Lung (tissue), 12 donors: Measurements from ENCODE around the gene PRICKLE2. TPM values are rescaled to one million over a fixed set of nuclear protein-coding genes. Genes with fewer than 3 reads are reported as not detected.
A peak's percentile ranks its signal among the peaks of the same experiment; 100 is the strongest.

Experiments used
- ATAC-seq: fragments of 200-7000 bp; cut with Tn5 transposase; one replicate; pipeline ENCODE4 v1.9.1; 2020; ENCODE audit warnings: moderate number of reproducible peaks; ENCODE audit not compliant: insufficient read depth, low FRiP score
- DNase-seq, 3 donors: peaks; one replicate each; pipeline ENCODE4 v3.0.0-alpha.2; 2013 to 2017
- H3K27ac ChIP-seq, 2 donors: one replicate each; pipeline ENCODE4 v1.5.1; 2013; ENCODE audit warnings: mild to moderate bottlenecking in 2 of 2, moderate library complexity in 2 of 2, control low read depth in 1 of 2, inconsistent platforms in 1 of 2, low read depth in 1 of 2, low read length in 1 of 2
- H3K27me3 ChIP-seq, 3 donors: one replicate each; pipeline ENCODE4 v1.5.1; 2013; ENCODE audit warnings: low read length in 2 of 3; ENCODE audit not compliant: control insufficient read depth in 3 of 3, insufficient read depth in 3 of 3
- H3K36me3 ChIP-seq, 4 donors: one replicate each; pipeline ENCODE4 v1.5.1; 2013; ENCODE audit warnings: low read length in 4 of 4, mild to moderate bottlenecking in 1 of 4, moderate library complexity in 1 of 4; ENCODE audit not compliant: control insufficient read depth in 4 of 4, insufficient read depth in 4 of 4
- H3K4me1 ChIP-seq, 5 donors: one replicate each; pipeline ENCODE4 v1.5.1; 2013; ENCODE audit warnings: low read length in 5 of 5, mild to moderate bottlenecking in 2 of 5, moderate library complexity in 1 of 5; ENCODE audit not compliant: control insufficient read depth in 5 of 5, insufficient read depth in 5 of 5
- H3K4me3 ChIP-seq: one replicate; pipeline ENCODE4 v1.5.1; 2013; ENCODE audit warnings: mild to moderate bottlenecking, control low read depth, moderate library complexity
- H3K9ac ChIP-seq, 2 donors: one replicate each; pipeline ENCODE4 v1.5.1; 2013; ENCODE audit warnings: low read length in 2 of 2, control low read depth in 1 of 2; ENCODE audit not compliant: insufficient read depth in 1 of 2
- H3K9me3 ChIP-seq, 4 donors: one replicate each; pipeline ENCODE4 v1.5.1; 2013; ENCODE audit warnings: low read length in 3 of 4, mild to moderate bottlenecking in 1 of 4, moderate library complexity in 1 of 4; ENCODE audit not compliant: control insufficient read depth in 4 of 4, insufficient read depth in 3 of 4
- WGBS, 2 donors: extraction: QIAGEN DNeasy Blood & Tissue Kit; methylation state at CpG; one replicate each; pipeline ENCODE4 v1.1.7; 2013; 5-methylcytosine and 5-hydroxymethylcytosine counted together
- polyA plus RNA-seq, 2 donors: library from polyadenylated mRNA; stranded (reverse); fragments of 200-250 nt; gene quantifications; one replicate each; pipeline ENCODE4 v1.2.1, GENCODE V29; 2013
- total RNA-seq, 2 donors: library from RNA; depleted of rRNA in 1 of 2; stranded (reverse); fragments of >200 nt in 1 of 2; gene quantifications; one replicate each; pipeline ENCODE4 v1.2.1, GENCODE V29; 2014 to 2021
- TF ChIP-seq, protein P1 (sequence below): IDR thresholded peaks from 2 replicates; pipeline ENCODE4 v1.5.1; 2012; ENCODE audit warnings: mild to moderate bottlenecking; ENCODE audit errors: control extremely low read depth, extremely low read depth
- donor health status: control.
- donor health status: control.
- donor health status: Bipolar disorder and iron deficiency.
- donor health status: healthy.
- donor health status: DM: yes; HTN: yes; CAD: no.

The PRICKLE2 gene
- total and polyA plus RNA-seq, 4 donors = 4.0 to 88.0 (median 19.9) TPM

DNA sequence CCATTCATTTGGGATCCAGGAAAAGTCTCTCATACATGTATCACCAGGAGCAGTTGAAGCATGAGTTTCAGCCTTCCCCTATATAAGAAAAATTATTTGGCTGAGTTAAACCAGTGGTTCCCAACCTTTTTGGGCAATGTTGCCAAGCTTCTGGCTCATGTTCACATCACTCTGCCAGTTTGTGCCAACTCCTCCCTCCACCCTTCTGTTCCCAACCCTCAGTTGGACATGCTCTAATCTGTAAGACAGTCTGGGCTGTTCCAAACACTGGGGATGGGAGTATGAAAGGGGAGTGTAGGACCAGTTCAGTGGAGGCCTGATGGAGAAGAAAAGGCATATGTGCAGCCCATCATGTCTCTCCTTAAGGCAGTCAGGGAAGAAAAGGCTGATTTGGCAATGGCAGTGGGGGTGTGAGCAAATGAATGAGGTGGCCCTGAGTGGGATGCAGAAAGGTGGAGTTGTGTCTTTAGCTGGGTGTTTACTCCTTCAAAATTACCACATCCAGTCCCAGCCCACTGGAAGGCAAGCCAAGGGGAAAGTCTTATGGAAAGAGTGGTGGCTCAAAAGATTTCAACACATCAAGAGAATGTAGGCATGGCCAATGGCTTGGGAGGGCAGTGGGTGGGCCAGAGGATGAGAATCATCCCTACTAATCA, 32.0 kb upstream of the PRICKLE2 start:
- TF ChIP-seq, protein P1, sequence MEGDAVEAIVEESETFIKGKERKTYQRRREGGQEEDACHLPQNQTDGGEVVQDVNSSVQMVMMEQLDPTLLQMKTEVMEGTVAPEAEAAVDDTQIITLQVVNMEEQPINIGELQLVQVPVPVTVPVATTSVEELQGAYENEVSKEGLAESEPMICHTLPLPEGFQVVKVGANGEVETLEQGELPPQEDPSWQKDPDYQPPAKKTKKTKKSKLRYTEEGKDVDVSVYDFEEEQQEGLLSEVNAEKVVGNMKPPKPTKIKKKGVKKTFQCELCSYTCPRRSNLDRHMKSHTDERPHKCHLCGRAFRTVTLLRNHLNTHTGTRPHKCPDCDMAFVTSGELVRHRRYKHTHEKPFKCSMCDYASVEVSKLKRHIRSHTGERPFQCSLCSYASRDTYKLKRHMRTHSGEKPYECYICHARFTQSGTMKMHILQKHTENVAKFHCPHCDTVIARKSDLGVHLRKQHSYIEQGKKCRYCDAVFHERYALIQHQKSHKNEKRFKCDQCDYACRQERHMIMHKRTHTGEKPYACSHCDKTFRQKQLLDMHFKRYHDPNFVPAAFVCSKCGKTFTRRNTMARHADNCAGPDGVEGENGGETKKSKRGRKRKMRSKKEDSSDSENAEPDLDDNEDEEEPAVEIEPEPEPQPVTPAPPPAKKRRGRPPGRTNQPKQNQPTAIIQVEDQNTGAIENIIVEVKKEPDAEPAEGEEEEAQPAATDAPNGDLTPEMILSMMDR = no peak
- Histone ChIP-seq H3K4me1 (peaks cover 6 to 32% (median 12%) of the 10 kb centered on the region in 5 donors), H3K36me3 (peaks cover 0 to 12% (median 2%) of the 10 kb centered on the region in 4 donors), H3K9me3 (peaks cover 0 to 1% (median 0%) of the 10 kb centered on the region in 4 donors), H3K9ac (no peak overlapping the region), H3K27ac (peak overlapping the region in 1 of 2 donors; percentile 35), H3K4me3 (no peak overlapping the region), H3K27me3 (no peaks in the 10 kb centered on the region)
- DNase-seq (no peak), ATAC-seq (peak; percentile 21)

- Histone ChIP-seq H3K9me3 (peaks cover 0 to 1% (median 0%) of the 10 kb centered on the region in 4 donors), H3K4me1 (peaks cover 6 to 24% (median 11%) of the 10 kb centered on the region in 5 donors), H3K9ac (no peak overlapping the region), H3K27me3 (no peaks in the 10 kb centered on the region), H3K36me3 (peaks cover 0 to 15% (median 5%) of the 10 kb centered on the region in 4 donors), H3K27ac (peak overlapping the region in 1 of 2 donors; percentile 11), H3K4me3 (no peak overlapping the region)
- 70 to 77% methylated on average over 5 of the region's 5 CpGs for WGBS, 2 donors
- TF ChIP-seq, protein P1 = no peak
- ATAC-seq (no peak), DNase-seq (no peak)
Observed at GRCh38 chr3:64255741-64256340, 30.6 kb upstream of the PRICKLE2 start.

DNA sequence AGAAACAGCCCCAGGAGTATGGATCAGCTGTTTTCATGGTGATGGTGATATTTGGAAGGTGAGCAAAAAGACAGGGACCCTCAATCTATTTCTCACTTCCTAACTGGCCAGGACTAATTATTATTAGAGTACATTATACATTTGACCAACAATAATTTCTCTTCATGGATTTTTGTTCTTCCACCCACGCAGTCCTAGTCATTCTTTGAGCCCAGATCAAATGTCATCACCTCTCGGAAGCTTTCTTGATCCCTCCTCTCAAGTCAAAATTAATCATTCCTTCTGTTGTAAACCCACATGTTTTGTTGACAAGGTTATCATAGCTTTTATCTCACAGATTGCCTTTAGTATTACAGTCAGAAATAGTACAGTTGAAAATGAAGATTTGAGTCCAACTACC, 29.2 kb upstream of the PRICKLE2 start:
- DNase-seq (no peak), ATAC-seq (no peak)
- WGBS, 2 donors = 77 to 78% methylated on average over 2 of the region's 2 CpGs
- Histone ChIP-seq H3K36me3 (peaks cover 0 to 15% (median 5%) of the 10 kb centered on the region in 4 donors), H3K9me3 (peaks cover 0 to 1% (median 0%) of the 10 kb centered on the region in 4 donors), H3K27ac (no peak overlapping the region), H3K4me3 (no peak overlapping the region), H3K4me1 (peaks cover 4 to 16% (median 8%) of the 10 kb centered on the region in 5 donors), H3K27me3 (no peaks in the 10 kb centered on the region), H3K9ac (no peak overlapping the region)
- TF ChIP-seq, protein P1 = no peak
